Measurements from ENCODE around the gene MAD1L1.

Gene MAD1L1

GRCh38 chr7:2112261-2113198, 120.2 kb downstream of the MAD1L1 start:
- DNase-seq = no peak

GRCh38 chr7:2111568-2111967, 121.2 kb downstream of the MAD1L1 start:
- DNase-seq = no peak

- DNase-seq = no peak
These were observed 121.9 kb downstream of the MAD1L1 start for GRCh38 chr7:2110610-2111396.

- DNase-seq = no peak
These were observed 122.7 kb downstream of the MAD1L1 start for GRCh38 chr7:2109936-2110609.

- no peak for DNase-seq
These were observed 123.4 kb downstream of the MAD1L1 start for GRCh38 chr7:2109251-2109872.

- DNase-seq = no peak
These were observed 124.1 kb downstream of the MAD1L1 start for GRCh38 chr7:2108501-2109250.

GRCh38 chr7:2108071-2108455, 124.7 kb downstream of the MAD1L1 start:
- DNase-seq = no peak

GRCh38 chr7:2107386-2108070, 125.2 kb downstream of the MAD1L1 start:
- DNase-seq = no peak

- DNase-seq = no peak
These were observed 125.8 kb downstream of the MAD1L1 start for GRCh38 chr7:2106924-2107323.

- no peak for DNase-seq
These were observed 126.3 kb downstream of the MAD1L1 start for GRCh38 chr7:2106440-2106839.

- no peak for DNase-seq
These were observed 126.8 kb downstream of the MAD1L1 start for GRCh38 chr7:2105917-2106316.

GRCh38 chr7:2105280-2105679, 127.5 kb downstream of the MAD1L1 start:
- DNase-seq = no peak

GRCh38 chr7:2104716-2105115, 128.0 kb downstream of the MAD1L1 start:
- no peak for DNase-seq

- DNase-seq = peak; percentile 31
These were observed 128.5 kb downstream of the MAD1L1 start for GRCh38 chr7:2104107-2104710.

- no peak for DNase-seq
These were observed 129.5 kb downstream of the MAD1L1 start for GRCh38 chr7:2103071-2103898.

- no peak for DNase-seq
These were observed 130.4 kb downstream of the MAD1L1 start for GRCh38 chr7:2102375-2102723.

GRCh38 chr7:2101630-2102374, 130.9 kb downstream of the MAD1L1 start:
- no peak for DNase-seq

- no peak for DNase-seq
These were observed 132.2 kb downstream of the MAD1L1 start for GRCh38 chr7:2100278-2101208.
